ENCODE measurements around the gene CXXC5.

The CXXC5 gene

GRCh38 chr5:139649082-139649991 is 1.2 kb downstream of the CXXC5 start:
- H3K4me3 ChIP-seq (ENCODE audit: low read depth, low read length): peak overlapping the region; percentile 90
- no peak for DNase-seq (ENCODE audit: low read depth)

GRCh38 chr5:139650031-139650688 is 2.0 kb downstream of the CXXC5 start:
- no peak for DNase-seq (ENCODE audit: low read depth)
- peak overlapping the region; percentile 90 for H3K4me3 ChIP-seq (ENCODE audit: low read depth, low read length)

- no peak for DNase-seq (ENCODE audit: low read depth)
- H3K4me3 ChIP-seq (ENCODE audit: low read depth, low read length): peak overlapping the region; percentile 90
These were observed 2.5 kb downstream of the CXXC5 start for GRCh38 chr5:139650689-139651042.

GRCh38 chr5:139651043-139651834 is 3.1 kb downstream of the CXXC5 start:
- no peak for DNase-seq (ENCODE audit: low read depth)
- peak overlapping the region; percentile 90 for H3K4me3 ChIP-seq (ENCODE audit: low read depth, low read length)

- peak overlapping the region; percentile 90 for H3K4me3 ChIP-seq (ENCODE audit: low read depth, low read length)
- peak; percentile 81 for DNase-seq (ENCODE audit: low read depth)
These were observed 4.0 kb downstream of the CXXC5 start for GRCh38 chr5:139651853-139652787.

GRCh38 chr5:139652788-139653241 is 4.7 kb downstream of the CXXC5 start:
- H3K4me3 ChIP-seq (ENCODE audit: low read depth, low read length): peak overlapping the region; percentile 90
- no peak for DNase-seq (ENCODE audit: low read depth)

- peak overlapping the region; percentile 90 for H3K4me3 ChIP-seq (ENCODE audit: low read depth, low read length)
- DNase-seq (ENCODE audit: low read depth): no peak
These were observed 5.5 kb downstream of the CXXC5 start for GRCh38 chr5:139653616-139654015.

- DNase-seq (ENCODE audit: low read depth): no peak
- H3K4me3 ChIP-seq (ENCODE audit: low read depth, low read length): no peak overlapping the region
These were observed 6.3 kb downstream of the CXXC5 start for GRCh38 chr5:139654464-139654863.

GRCh38 chr5:139654871-139655491 is 6.8 kb downstream of the CXXC5 start:
- no peak overlapping the region for H3K4me3 ChIP-seq (ENCODE audit: low read depth, low read length)
- no peak for DNase-seq (ENCODE audit: low read depth)

GRCh38 chr5:139655727-139656271 is 7.7 kb downstream of the CXXC5 start:
- DNase-seq (ENCODE audit: low read depth): no peak
- no peak overlapping the region for H3K4me3 ChIP-seq (ENCODE audit: low read depth, low read length)

- no peak overlapping the region for H3K4me3 ChIP-seq (ENCODE audit: low read depth, low read length)
- DNase-seq (ENCODE audit: low read depth): no peak
These were observed 9.5 kb downstream of the CXXC5 start for GRCh38 chr5:139657363-139658321.

GRCh38 chr5:139658501-139658927 is 10.4 kb downstream of the CXXC5 start:
- H3K4me3 ChIP-seq (ENCODE audit: low read depth, low read length): peak overlapping the region; percentile 5
- DNase-seq (ENCODE audit: low read depth): no peak

- peak overlapping the region; percentile 27 for H3K4me3 ChIP-seq (ENCODE audit: low read depth, low read length)
- peak; percentile 57 for DNase-seq (ENCODE audit: low read depth)
These were observed 10.9 kb downstream of the CXXC5 start for GRCh38 chr5:139658928-139659667.

- DNase-seq (ENCODE audit: low read depth): no peak
- H3K4me3 ChIP-seq (ENCODE audit: low read depth, low read length): peak overlapping the region; percentile 27
These were observed 11.5 kb downstream of the CXXC5 start for GRCh38 chr5:139659695-139660101.

- H3K4me3 ChIP-seq (ENCODE audit: low read depth, low read length): peak overlapping the region; percentile 27
- DNase-seq (ENCODE audit: low read depth): no peak
These were observed 12.2 kb downstream of the CXXC5 start for GRCh38 chr5:139660105-139660922.

All from skeletal muscle cell (primary cell).